ENCODE data around the gene NUP210. TPM values are rescaled to one million over a fixed set of nuclear protein-coding genes. Genes with fewer than 3 reads are reported as not detected.
"Not testable (repeated sequence)": the region's sequence is repeated elsewhere in the genome, so short reads cannot be mapped to it uniquely, and the experiment has no call there.

The NUP210 gene
- total RNA-seq, 4 donors from 2014 or later, result 3.6 to 8.2 (median 4.0) TPM

DNA sequence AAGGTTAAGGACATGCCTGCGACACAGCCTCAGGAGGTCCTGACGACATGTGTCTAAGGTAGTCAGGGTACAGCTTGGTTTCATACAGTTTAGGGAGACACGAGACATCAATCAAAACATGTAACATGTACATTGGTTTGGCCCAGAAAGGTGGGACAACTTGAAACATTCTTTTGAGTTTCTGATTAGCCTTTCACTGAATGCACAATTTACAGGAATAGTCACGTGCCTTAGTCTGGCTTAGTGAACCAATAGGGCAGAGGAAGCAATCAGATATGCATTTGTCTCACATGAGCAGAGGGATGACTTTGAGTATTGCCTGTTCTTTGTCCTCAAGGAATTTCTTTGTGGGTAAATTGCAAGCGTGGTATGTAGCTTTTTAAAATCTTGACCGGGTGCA lies 35.5 kb upstream of the NUP210 start:
- TF ChIP-seq, protein P1, sequence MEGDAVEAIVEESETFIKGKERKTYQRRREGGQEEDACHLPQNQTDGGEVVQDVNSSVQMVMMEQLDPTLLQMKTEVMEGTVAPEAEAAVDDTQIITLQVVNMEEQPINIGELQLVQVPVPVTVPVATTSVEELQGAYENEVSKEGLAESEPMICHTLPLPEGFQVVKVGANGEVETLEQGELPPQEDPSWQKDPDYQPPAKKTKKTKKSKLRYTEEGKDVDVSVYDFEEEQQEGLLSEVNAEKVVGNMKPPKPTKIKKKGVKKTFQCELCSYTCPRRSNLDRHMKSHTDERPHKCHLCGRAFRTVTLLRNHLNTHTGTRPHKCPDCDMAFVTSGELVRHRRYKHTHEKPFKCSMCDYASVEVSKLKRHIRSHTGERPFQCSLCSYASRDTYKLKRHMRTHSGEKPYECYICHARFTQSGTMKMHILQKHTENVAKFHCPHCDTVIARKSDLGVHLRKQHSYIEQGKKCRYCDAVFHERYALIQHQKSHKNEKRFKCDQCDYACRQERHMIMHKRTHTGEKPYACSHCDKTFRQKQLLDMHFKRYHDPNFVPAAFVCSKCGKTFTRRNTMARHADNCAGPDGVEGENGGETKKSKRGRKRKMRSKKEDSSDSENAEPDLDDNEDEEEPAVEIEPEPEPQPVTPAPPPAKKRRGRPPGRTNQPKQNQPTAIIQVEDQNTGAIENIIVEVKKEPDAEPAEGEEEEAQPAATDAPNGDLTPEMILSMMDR (IDR thresholded peaks at IDR 0.05), result no peak
- TF ChIP-seq POLR2A (IDR thresholded peaks at IDR 0.05), result no peak
- intact Hi-C loops (cut with DNase I; ENCODE audit: low total_unique reads), result loop anchor here (10.0 kb wide), 1 partner anchor 361 kb away; no protein-coding TSS in a partner anchor
- H3K4me3 ChIP-seq (ENCODE audit: low read depth, poor library complexity, severe bottlenecking), result no peak overlapping the region
- 47 to 64% methylated on average over 6 of the region's 6 CpGs for WGBS, 2 donors
- DNase-seq (ENCODE audit: low spot score in 2 of 2), result no peak

DNA sequence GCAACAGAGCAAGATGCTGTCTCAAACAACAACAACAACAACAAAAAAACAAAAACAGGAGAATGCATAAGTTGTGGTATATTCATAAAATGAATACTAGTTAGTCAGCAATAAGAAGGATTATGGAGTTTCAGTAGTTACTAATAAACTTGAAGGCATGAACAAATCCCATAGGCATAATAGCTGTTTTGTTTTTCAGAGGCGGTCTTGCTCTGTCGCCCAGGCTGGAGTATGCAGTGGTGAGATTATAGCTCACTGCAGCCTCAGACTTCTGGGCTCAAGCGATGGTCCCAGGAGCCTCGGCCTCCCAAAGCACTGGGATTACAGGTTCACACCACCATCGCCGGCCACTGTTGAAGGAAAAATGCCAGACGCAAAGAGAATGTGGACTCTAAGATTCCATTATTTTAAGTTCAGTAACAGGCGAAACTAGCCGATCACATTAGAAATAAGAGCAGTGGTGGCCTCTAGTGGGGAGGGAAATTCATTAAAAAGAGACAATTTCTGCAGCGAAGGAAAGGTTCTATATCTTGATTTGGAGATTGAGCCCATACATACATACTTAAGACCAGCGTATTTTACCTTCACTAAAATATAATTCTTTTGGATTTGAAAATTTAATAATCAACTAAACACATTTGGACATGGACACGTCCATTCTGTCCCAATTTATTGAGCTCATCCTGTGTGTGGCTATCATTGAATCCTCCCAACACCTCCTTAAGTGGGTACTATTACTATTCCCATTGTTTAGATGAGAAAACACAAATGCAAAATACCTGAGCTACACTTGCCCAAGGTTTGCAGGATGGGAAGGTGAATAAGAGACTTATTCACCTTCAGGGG lies 32.6 kb upstream of the NUP210 start:
- intact Hi-C loops (cut with DNase I; ENCODE audit: low total_unique reads), result loop anchor here (10.0 kb wide), 1 partner anchor 358 kb away; no protein-coding TSS in a partner anchor
- DNase-seq (ENCODE audit: low spot score in 2 of 2), result no peak
- 19 to 31% methylated on average over 12 of the region's 12 CpGs for WGBS, 2 donors

GRCh38 chr3:13451301-13451673 lies 31.2 kb upstream of the NUP210 start:
- H3K4me3 ChIP-seq (ENCODE audit: low read depth, poor library complexity, severe bottlenecking), result peak overlapping the region; percentile 9
- no peak for TF ChIP-seq POLR2A (IDR thresholded peaks at IDR 0.05)
- TF ChIP-seq, protein P1 (IDR thresholded peaks at IDR 0.05), result no peak
- intact Hi-C loops (cut with DNase I; ENCODE audit: low total_unique reads), result loop anchor here (10.0 kb wide), 1 partner anchor 356 kb away; no protein-coding TSS in a partner anchor
- no peak for DNase-seq (ENCODE audit: low spot score in 2 of 2)
- WGBS, 2 donors, result 2 to 3% methylated on average over 7 of the region's 7 CpGs

More for the DNA sequence above, 32.6 kb upstream of the NUP210 start:
- TF ChIP-seq, protein P1 (IDR thresholded peaks at IDR 0.05), result peak in 1 of 3 donors; percentile 10
- no peak for TF ChIP-seq POLR2A (IDR thresholded peaks at IDR 0.05)
- no peak overlapping the region for H3K4me3 ChIP-seq (ENCODE audit: low read depth, poor library complexity, severe bottlenecking)

DNA sequence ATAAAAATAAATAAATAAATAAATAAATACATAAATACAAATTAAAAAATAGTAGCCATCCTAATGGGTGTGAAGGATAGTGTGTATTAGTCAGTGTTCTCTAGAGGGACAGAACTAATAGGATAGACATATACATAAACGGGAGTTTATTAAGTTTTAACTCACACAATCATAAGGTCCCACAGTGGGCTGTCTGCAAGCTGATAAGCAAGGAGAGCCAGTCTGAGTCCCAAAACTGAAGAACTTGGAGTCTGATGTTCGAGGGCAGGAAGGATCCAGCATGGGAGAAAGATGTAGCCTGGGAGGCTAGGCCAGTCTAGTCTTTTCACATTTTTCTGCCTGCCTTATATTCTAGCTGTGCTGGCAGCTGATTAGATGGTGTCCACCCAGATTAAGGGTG lies 22.8 kb upstream of the NUP210 start:
- 88 to 97% methylated on average over 2 of the region's 2 CpGs for WGBS, 2 donors
- H3K4me3 ChIP-seq (ENCODE audit: low read depth, poor library complexity, severe bottlenecking); DNase-seq (ENCODE audit: low spot score in 2 of 2); intact Hi-C loops (cut with DNase I; ENCODE audit: low total_unique reads): not testable (repeated sequence)

DNA sequence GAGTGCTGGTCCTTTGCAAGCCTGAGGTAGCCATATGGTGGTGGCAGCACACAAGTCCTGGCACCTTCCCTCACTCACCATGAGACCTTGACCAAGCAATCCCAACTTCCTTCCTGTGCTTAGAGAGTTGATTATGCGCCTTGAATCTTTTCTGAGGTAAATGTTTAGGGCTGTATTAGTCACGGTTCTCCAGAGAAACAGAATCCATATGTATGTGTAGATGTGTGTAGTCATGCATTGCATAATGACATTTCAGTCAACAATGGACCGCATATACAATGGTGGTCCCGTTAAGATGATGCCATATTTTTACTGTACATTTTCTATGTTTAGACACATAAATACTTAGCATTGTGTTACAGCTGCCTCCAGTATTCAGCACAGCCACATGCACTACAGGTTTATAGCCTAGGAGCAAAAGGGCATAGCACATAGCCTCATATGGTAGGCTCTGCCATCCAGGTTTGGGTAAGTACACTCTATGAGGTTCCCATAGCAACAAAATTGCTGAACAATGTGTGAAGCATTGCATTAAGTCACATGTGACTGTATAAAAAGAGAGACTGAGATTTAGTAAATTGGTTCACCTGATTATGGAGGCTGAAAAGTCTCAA lies 20.2 kb upstream of the NUP210 start:
- DNase-seq (ENCODE audit: low spot score in 2 of 2), result no peak
- no peak for TF ChIP-seq POLR2A (IDR thresholded peaks at IDR 0.05)
- TF ChIP-seq, protein P1 (IDR thresholded peaks at IDR 0.05), result no peak
- WGBS, 2 donors, result 77 to 82% methylated on average over 4 of the region's 4 CpGs
- no peak overlapping the region for H3K4me3 ChIP-seq (ENCODE audit: low read depth, poor library complexity, severe bottlenecking)
- intact Hi-C loops (cut with DNase I; ENCODE audit: low total_unique reads), result no loop called here

GRCh38 chr3:13436213-13436612 lies 16.1 kb upstream of the NUP210 start:
- DNase-seq (ENCODE audit: low spot score in 2 of 2); H3K4me3 ChIP-seq (ENCODE audit: low read depth, poor library complexity, severe bottlenecking); intact Hi-C loops (cut with DNase I; ENCODE audit: low total_unique reads): not testable (repeated sequence)
- 91 to 93% methylated on average over 4 of the region's 4 CpGs for WGBS, 2 donors

All from lower leg skin (tissue), 4 donors.